Upper lobe of left lung (tissue), 6 donors: ENCODE results near the gene ST6GALNAC3. TPM values are rescaled to one million over a fixed set of nuclear protein-coding genes. Genes with fewer than 3 reads are reported as not detected.

Experiments
- ATAC-seq, 2 donors: fragments of 200-7000 bp; cut with Tn5 transposase; one replicate each; pipeline ENCODE4 v1.9.1; 2022; ENCODE audit warnings: mild to moderate bottlenecking in 2 of 2, moderate library complexity in 2 of 2; ENCODE audit not compliant: low FRiP score in 2 of 2
- DNase-seq, 2 donors: peaks; one replicate each; pipeline ENCODE4 v3.0.0-alpha.2; 2019 to 2020
- H3K27ac ChIP-seq, 4 donors: fragments of 200-600 bp; sonication (generic); one replicate each; pipeline ENCODE4 v1.5.1; 2016 to 2019
- H3K27me3 ChIP-seq, 4 donors: fragments of 200-600 bp; sonication (generic); one replicate each; pipeline ENCODE4 v1.5.1; 2017 to 2019
- H3K36me3 ChIP-seq, 4 donors: fragments of 200-600 bp; sonication (generic); one replicate each; pipeline ENCODE4 v1.5.1; 2016 to 2019
- H3K4me1 ChIP-seq, 4 donors: fragments of 200-600 bp; sonication (generic); one replicate each; pipeline ENCODE4 v1.5.1; 2018 to 2019
- H3K4me3 ChIP-seq, 4 donors: fragments of 200-600 bp; sonication (generic); one replicate each; pipeline ENCODE4 v1.5.1; 2017 to 2019; ENCODE audit warnings: mild to moderate bottlenecking in 2 of 4, moderate library complexity in 1 of 4
- H3K9me3 ChIP-seq, 4 donors: fragments of 200-600 bp; sonication (generic); one replicate each; pipeline ENCODE4 v1.5.1; 2018 to 2019
- CTCF ChIP-seq, 6 experiments: fragments of 450-650 bp in 4 of 6; fragments of 200-600 bp in 2 of 6; sonication (generic) in 2 of 6; IDR thresholded peaks; one replicate each; pipeline ENCODE4 v1.5.1; 2016 to 2019; ENCODE audit warnings: antibody characterized with exemption in 6 of 6
- EP300 ChIP-seq, 4 donors: sonication (generic); formaldehyde crosslinking; IDR thresholded peaks; one replicate each; pipeline ENCODE4 v1.5.1; 2017; ENCODE audit warnings: antibody characterized with exemption in 4 of 4, control low read depth in 2 of 4
- POLR2A ChIP-seq, 4 donors: fragments of 450-650 bp; IDR thresholded peaks; one replicate each; pipeline ENCODE4 v1.5.1; 2016 to 2017; ENCODE audit warnings: antibody characterized with exemption in 4 of 4, mild to moderate bottlenecking in 2 of 4
- POLR2AphosphoS5 ChIP-seq, 2 donors: sonication (generic); formaldehyde crosslinking; IDR thresholded peaks; one replicate each; pipeline ENCODE4 v1.5.1; 2017; ENCODE audit warnings: antibody characterized with exemption in 2 of 2
- WGBS, 2 donors: methylation state at CpG; one replicate each; pipeline ENCODE4 v1.1.5; 2017 to 2018; 5-methylcytosine and 5-hydroxymethylcytosine counted together
- total RNA-seq, 6 donors: library from RNA; depleted of rRNA in 4 of 6; stranded (reverse); fragments of >200 nt in 4 of 6; gene quantifications; one replicate each; pipeline versions ENCODE4 v1.1.0 to v1.2.1, GENCODE V29; 2016 to 2021
- donor health status: DM: no; HTN: no; CAD: no; lungs with moderate emphysema.
- donor health status: DM: no; HTN: yes; CAD: no; lungs with severe emphysema.

The ST6GALNAC3 gene
- total RNA-seq, 6 donors from 2014 or later, result 5.8 to 13.1 (median 11.3) TPM

GRCh38 chr1:76224752-76225151, 150.2 kb downstream of the ST6GALNAC3 start:
- no peak for DNase-seq
- peaks cover 0 to 7% (median 3%) of the 10 kb centered on the region in 4 donors for H3K4me1 ChIP-seq
- H3K36me3 ChIP-seq, result no peaks in the 10 kb centered on the region
- TF ChIP-seq CTCF (IDR thresholded peaks at IDR 0.05) (no peak), POLR2AphosphoS5 (IDR thresholded peaks at IDR 0.05) (no peak), EP300 (IDR thresholded peaks at IDR 0.05) (no peak), POLR2A (IDR thresholded peaks at IDR 0.05) (no peak)
- WGBS, 2 donors, result 83 to 87% methylated on average over 3 of the region's 3 CpGs
- no peaks in the 10 kb centered on the region for H3K27me3 ChIP-seq
- no peak for ATAC-seq
- H3K27ac ChIP-seq, result no peak overlapping the region
- H3K4me3 ChIP-seq, result no peak overlapping the region
- H3K9me3 ChIP-seq, result no peaks in the 10 kb centered on the region

GRCh38 chr1:76225526-76225925, 151.0 kb downstream of the ST6GALNAC3 start:
- ATAC-seq, result no peak
- 60 to 68% methylated on average over 1 of the region's 1 CpG for WGBS, 2 donors
- Histone ChIP-seq H3K36me3 (no peaks in the 10 kb centered on the region), H3K27me3 (no peaks in the 10 kb centered on the region), H3K27ac (no peak overlapping the region), H3K4me3 (no peak overlapping the region), H3K4me1 (peaks cover 0 to 9% (median 4%) of the 10 kb centered on the region in 4 donors), H3K9me3 (no peaks in the 10 kb centered on the region)
- TF ChIP-seq CTCF (IDR thresholded peaks at IDR 0.05) (no peak), EP300 (IDR thresholded peaks at IDR 0.05) (no peak), POLR2AphosphoS5 (IDR thresholded peaks at IDR 0.05) (no peak), POLR2A (IDR thresholded peaks at IDR 0.05) (no peak)
- DNase-seq, result no peak

GRCh38 chr1:76227621-76228020, 153.1 kb downstream of the ST6GALNAC3 start:
- TF ChIP-seq POLR2A (IDR thresholded peaks at IDR 0.05), result no peak
- TF ChIP-seq CTCF (IDR thresholded peaks at IDR 0.05), result no peak
- TF ChIP-seq EP300 (IDR thresholded peaks at IDR 0.05), result no peak
- no peak for TF ChIP-seq POLR2AphosphoS5 (IDR thresholded peaks at IDR 0.05)
- no peak overlapping the region for H3K27ac ChIP-seq
- 66 to 76% methylated on average over 3 of the region's 3 CpGs for WGBS, 2 donors
- H3K27me3 ChIP-seq, result no peaks in the 10 kb centered on the region
- no peak for ATAC-seq
- H3K4me3 ChIP-seq, result no peak overlapping the region
- no peak for DNase-seq
- H3K9me3 ChIP-seq, result no peaks in the 10 kb centered on the region
- H3K36me3 ChIP-seq, result no peaks in the 10 kb centered on the region
- peaks cover 0 to 9% (median 4%) of the 10 kb centered on the region in 4 donors for H3K4me1 ChIP-seq

GRCh38 chr1:76229279-76230005, 154.9 kb downstream of the ST6GALNAC3 start:
- Histone ChIP-seq H3K27ac (no peak overlapping the region), H3K4me1 (peaks cover 0 to 9% (median 4%) of the 10 kb centered on the region in 4 donors), H3K27me3 (no peaks in the 10 kb centered on the region), H3K9me3 (no peaks in the 10 kb centered on the region), H3K36me3 (no peaks in the 10 kb centered on the region), H3K4me3 (no peak overlapping the region)
- WGBS, 2 donors, result 62 to 65% methylated on average over 7 of the region's 7 CpGs
- DNase-seq (no peak), ATAC-seq (no peak)
- TF ChIP-seq CTCF (IDR thresholded peaks at IDR 0.05) (no peak), POLR2A (IDR thresholded peaks at IDR 0.05) (no peak), POLR2AphosphoS5 (IDR thresholded peaks at IDR 0.05) (no peak), EP300 (IDR thresholded peaks at IDR 0.05) (no peak)

- Histone ChIP-seq H3K36me3 (no peaks in the 10 kb centered on the region), H3K27ac (no peak overlapping the region), H3K4me3 (no peak overlapping the region), H3K9me3 (no peaks in the 10 kb centered on the region), H3K27me3 (no peaks in the 10 kb centered on the region), H3K4me1 (peaks cover 0 to 9% (median 4%) of the 10 kb centered on the region in 4 donors)
- 85 to 87% methylated on average over 2 of the region's 2 CpGs for WGBS, 2 donors
- ATAC-seq (no peak), DNase-seq (no peak)
- TF ChIP-seq EP300 (IDR thresholded peaks at IDR 0.05), result no peak
- TF ChIP-seq CTCF (IDR thresholded peaks at IDR 0.05), result no peak
- TF ChIP-seq POLR2A (IDR thresholded peaks at IDR 0.05), result no peak
- no peak for TF ChIP-seq POLR2AphosphoS5 (IDR thresholded peaks at IDR 0.05)
These were observed 156.3 kb downstream of the ST6GALNAC3 start for GRCh38 chr1:76230842-76231281.
